ENCODE results near the gene TLCD2. TPM values are rescaled to one million over a fixed set of nuclear protein-coding genes. Genes with fewer than 3 reads are reported as not detected.

Gene TLCD2
- total and polyA plus RNA-seq, 9 of the 15 experiments (the other 6 are each of a cell fraction or from before 2014, with no cell fraction given) = 0.10 to 0.89 (median 0.58) TPM

DNA sequence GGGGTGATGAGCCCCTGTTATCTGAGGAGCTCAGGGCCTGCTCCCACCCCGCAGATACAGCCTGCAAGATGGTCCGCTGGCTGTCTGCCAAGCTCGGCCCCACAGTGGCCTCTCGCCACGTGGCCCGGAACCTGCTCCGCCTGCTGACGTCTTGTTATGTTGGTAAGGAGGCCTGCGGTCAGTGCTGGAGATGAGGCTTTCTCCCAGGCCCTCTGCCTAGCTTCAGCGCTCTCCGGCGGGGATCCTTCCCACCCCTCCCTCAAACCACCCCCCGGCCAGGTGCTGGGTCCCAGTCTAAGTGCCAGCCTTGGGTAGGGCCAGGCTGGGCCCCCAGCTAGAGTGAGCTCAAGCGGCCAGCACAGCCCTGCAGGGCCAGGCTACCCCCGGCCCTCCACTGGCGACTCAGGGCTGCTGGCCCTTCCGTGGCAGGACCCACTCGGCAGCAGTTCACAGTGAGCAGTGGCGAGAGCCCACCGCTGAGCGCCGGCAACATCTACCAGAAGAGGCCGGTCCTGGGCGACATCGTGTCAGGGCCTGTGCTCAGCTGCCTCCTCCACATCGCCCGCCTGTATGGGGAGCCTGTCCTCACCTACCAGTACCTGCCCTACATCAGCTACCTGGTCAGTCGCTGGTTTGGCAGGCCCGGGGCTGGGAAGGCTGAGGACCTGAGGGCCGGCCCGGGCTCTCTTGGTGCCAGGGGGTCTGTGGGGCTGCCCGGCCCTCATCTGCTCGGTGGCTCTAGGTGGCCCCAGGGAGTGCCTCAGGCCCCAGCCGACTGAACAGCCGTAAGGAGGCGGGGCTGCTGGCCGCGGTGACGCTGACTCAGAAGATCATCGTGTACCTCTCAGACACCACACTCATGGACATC lies 20.4 kb upstream of the TLCD2 start (continued):
- TF ChIP-seq, protein P1, sequence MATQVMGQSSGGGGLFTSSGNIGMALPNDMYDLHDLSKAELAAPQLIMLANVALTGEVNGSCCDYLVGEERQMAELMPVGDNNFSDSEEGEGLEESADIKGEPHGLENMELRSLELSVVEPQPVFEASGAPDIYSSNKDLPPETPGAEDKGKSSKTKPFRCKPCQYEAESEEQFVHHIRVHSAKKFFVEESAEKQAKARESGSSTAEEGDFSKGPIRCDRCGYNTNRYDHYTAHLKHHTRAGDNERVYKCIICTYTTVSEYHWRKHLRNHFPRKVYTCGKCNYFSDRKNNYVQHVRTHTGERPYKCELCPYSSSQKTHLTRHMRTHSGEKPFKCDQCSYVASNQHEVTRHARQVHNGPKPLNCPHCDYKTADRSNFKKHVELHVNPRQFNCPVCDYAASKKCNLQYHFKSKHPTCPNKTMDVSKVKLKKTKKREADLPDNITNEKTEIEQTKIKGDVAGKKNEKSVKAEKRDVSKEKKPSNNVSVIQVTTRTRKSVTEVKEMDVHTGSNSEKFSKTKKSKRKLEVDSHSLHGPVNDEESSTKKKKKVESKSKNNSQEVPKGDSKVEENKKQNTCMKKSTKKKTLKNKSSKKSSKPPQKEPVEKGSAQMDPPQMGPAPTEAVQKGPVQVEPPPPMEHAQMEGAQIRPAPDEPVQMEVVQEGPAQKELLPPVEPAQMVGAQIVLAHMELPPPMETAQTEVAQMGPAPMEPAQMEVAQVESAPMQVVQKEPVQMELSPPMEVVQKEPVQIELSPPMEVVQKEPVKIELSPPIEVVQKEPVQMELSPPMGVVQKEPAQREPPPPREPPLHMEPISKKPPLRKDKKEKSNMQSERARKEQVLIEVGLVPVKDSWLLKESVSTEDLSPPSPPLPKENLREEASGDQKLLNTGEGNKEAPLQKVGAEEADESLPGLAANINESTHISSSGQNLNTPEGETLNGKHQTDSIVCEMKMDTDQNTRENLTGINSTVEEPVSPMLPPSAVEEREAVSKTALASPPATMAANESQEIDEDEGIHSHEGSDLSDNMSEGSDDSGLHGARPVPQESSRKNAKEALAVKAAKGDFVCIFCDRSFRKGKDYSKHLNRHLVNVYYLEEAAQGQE (IDR thresholded peaks at IDR 0.05; ENCODE audit: borderline replicate concordance) = no peak
- TF ChIP-seq, protein P1 (CRISPR knock-in tag; IDR thresholded peaks at IDR 0.05; ENCODE audit: low read depth) = no peak
- TF ChIP-seq BHLHE40 (IDR thresholded peaks at IDR 0.05; ENCODE audit: low read length) (no peak), SRSF9 (IDR thresholded peaks at IDR 0.05; ENCODE audit: borderline replicate concordance, low read depth, low read length) (no peak), ZNF232 (CRISPR knock-in tag; IDR thresholded peaks at IDR 0.05) (no peak), GATAD2B (IDR thresholded peaks at IDR 0.05; ENCODE audit: borderline replicate concordance) (no peak), ZNF707 (CRISPR knock-in tag; conservative IDR thresholded peaks at IDR 0.05) (no peak), HLTF (IDR thresholded peaks at IDR 0.05) (no peak), CC2D1A (IDR thresholded peaks at IDR 0.05) (no peak), HSF4 (CRISPR knock-in tag; IDR thresholded peaks at IDR 0.05; ENCODE audit: borderline replicate concordance) (no peak), SMARCA4 (IDR thresholded peaks at IDR 0.05) (no peak), PHF8 (IDR thresholded peaks at IDR 0.05; ENCODE audit: borderline replicate concordance, low read length) (peak; percentile 48; the same call in 1 of the 2 replicates), GABPA (tag; conservative IDR thresholded peaks at IDR 0.05; ENCODE audit: low read depth) (peak; percentile 44; the same call in 1 of the 2 replicates), SAP30 (IDR thresholded peaks at IDR 0.05; ENCODE audit: borderline replicate concordance, insufficient read depth, low read depth, low read length, poor library complexity, severe bottlenecking) (no peak), TCF7 (IDR thresholded peaks at IDR 0.05; ENCODE audit: borderline replicate concordance) (no peak), RBM25 (IDR thresholded peaks at IDR 0.05; ENCODE audit: low read depth, low read length, severe bottlenecking) (no peak), ZNF140 (CRISPR knock-in tag; IDR thresholded peaks at IDR 0.05) (no peak), ZKSCAN3 (CRISPR knock-in tag; IDR thresholded peaks at IDR 0.05) (no peak), MBD2 (IDR thresholded peaks at IDR 0.05; ENCODE audit: borderline replicate concordance, low read depth) (peak; percentile 20; the same call in 1 of the 2 replicates)
- TF ChIP-seq, protein P2, sequence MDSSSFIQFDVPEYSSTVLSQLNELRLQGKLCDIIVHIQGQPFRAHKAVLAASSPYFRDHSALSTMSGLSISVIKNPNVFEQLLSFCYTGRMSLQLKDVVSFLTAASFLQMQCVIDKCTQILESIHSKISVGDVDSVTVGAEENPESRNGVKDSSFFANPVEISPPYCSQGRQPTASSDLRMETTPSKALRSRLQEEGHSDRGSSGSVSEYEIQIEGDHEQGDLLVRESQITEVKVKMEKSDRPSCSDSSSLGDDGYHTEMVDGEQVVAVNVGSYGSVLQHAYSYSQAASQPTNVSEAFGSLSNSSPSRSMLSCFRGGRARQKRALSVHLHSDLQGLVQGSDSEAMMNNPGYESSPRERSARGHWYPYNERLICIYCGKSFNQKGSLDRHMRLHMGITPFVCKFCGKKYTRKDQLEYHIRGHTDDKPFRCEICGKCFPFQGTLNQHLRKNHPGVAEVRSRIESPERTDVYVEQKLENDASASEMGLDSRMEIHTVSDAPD (CRISPR knock-in tag; IDR thresholded peaks at IDR 0.05) = no peak
